ENCODE results near the gene MRPS9. TPM values are rescaled to one million over a fixed set of nuclear protein-coding genes. Genes with fewer than 3 reads are reported as not detected.

The MRPS9 gene
- total RNA-seq, 6 experiments from 2014 or later: 12.1 to 19.3 (median 14.5) TPM

- TF ChIP-seq CTCF (IDR thresholded peaks at IDR 0.05): no peak
- TF ChIP-seq POLR2A (IDR thresholded peaks at IDR 0.05): no peak
- Histone ChIP-seq H3K36me3 (no peaks in the 10 kb centered on the region), H3K27me3 (no peaks in the 10 kb centered on the region), H3K4me1 (no peaks in the 10 kb centered on the region), H3K9me3 (no peaks in the 10 kb centered on the region), H3K4me3 (no peak overlapping the region), H3K27ac (no peak overlapping the region)
- peak in 3 of 4 donors; percentile 27 to 60 (median 47) for ATAC-seq
- WGBS (ENCODE audit: insufficient coverage, low coverage, low lambda C conversion rate, missing lambda C conversion rate): 37% methylated on average over 4 of the region's 5 CpGs
- intact Hi-C loops (cut with DNase I): loop anchor here (5.0 kb wide), 2 partner anchors 116 to 121 kb away; no protein-coding TSS in a partner anchor
- no peak for DNase-seq
Observed at GRCh38 chr2:105116348-105116747, 78.5 kb downstream of the MRPS9 start.

- no peaks in the 10 kb centered on the region for H3K9me3 ChIP-seq
- WGBS (ENCODE audit: insufficient coverage, low coverage, low lambda C conversion rate, missing lambda C conversion rate): 79% methylated on average over 6 of the region's 6 CpGs
- no peak for DNase-seq
- no peaks in the 10 kb centered on the region for H3K27me3 ChIP-seq
- H3K36me3 ChIP-seq: no peaks in the 10 kb centered on the region
- no peak overlapping the region for H3K4me3 ChIP-seq
- TF ChIP-seq POLR2A (IDR thresholded peaks at IDR 0.05): no peak
- TF ChIP-seq CTCF (IDR thresholded peaks at IDR 0.05): no peak
- intact Hi-C loops (cut with DNase I): loop anchor here (5.0 kb wide), 2 partner anchors 115 to 120 kb away; no protein-coding TSS in a partner anchor
- no peak overlapping the region for H3K27ac ChIP-seq
- ATAC-seq: no peak
- H3K4me1 ChIP-seq: no peaks in the 10 kb centered on the region
Observed at GRCh38 chr2:105117565-105117964, 79.7 kb downstream of the MRPS9 start.

GRCh38 chr2:105118960-105119359 lies 81.1 kb downstream of the MRPS9 start:
- Histone ChIP-seq H3K4me1 (no peaks in the 10 kb centered on the region), H3K36me3 (no peaks in the 10 kb centered on the region), H3K9me3 (no peaks in the 10 kb centered on the region), H3K27me3 (no peaks in the 10 kb centered on the region), H3K4me3 (no peak overlapping the region), H3K27ac (no peak overlapping the region)
- no peak for ATAC-seq
- peak in 1 of 4 donors; percentile 13 for TF ChIP-seq CTCF (IDR thresholded peaks at IDR 0.05)
- TF ChIP-seq POLR2A (IDR thresholded peaks at IDR 0.05): no peak
- DNase-seq: no peak
- 51% methylated on average over 7 of the region's 23 CpGs for WGBS (ENCODE audit: insufficient coverage, low coverage, low lambda C conversion rate, missing lambda C conversion rate)
- intact Hi-C loops (cut with DNase I): loop anchor here (5.0 kb wide), 2 partner anchors 113 to 118 kb away; no protein-coding TSS in a partner anchor

- no peaks in the 10 kb centered on the region for H3K4me1 ChIP-seq
- no peaks in the 10 kb centered on the region for H3K36me3 ChIP-seq
- 53% methylated on average over 8 of the region's 8 CpGs for WGBS (ENCODE audit: insufficient coverage, low coverage, low lambda C conversion rate, missing lambda C conversion rate)
- no peaks in the 10 kb centered on the region for H3K9me3 ChIP-seq
- intact Hi-C loops (cut with DNase I): no loop called here
- H3K27me3 ChIP-seq: no peaks in the 10 kb centered on the region
- ATAC-seq (no peak), DNase-seq (no peak)
- TF ChIP-seq POLR2A (IDR thresholded peaks at IDR 0.05) (no peak), CTCF (IDR thresholded peaks at IDR 0.05) (no peak)
- H3K27ac ChIP-seq: no peak overlapping the region
- no peak overlapping the region for H3K4me3 ChIP-seq
Observed at GRCh38 chr2:105121434-105121833, 83.6 kb downstream of the MRPS9 start.

DNA sequence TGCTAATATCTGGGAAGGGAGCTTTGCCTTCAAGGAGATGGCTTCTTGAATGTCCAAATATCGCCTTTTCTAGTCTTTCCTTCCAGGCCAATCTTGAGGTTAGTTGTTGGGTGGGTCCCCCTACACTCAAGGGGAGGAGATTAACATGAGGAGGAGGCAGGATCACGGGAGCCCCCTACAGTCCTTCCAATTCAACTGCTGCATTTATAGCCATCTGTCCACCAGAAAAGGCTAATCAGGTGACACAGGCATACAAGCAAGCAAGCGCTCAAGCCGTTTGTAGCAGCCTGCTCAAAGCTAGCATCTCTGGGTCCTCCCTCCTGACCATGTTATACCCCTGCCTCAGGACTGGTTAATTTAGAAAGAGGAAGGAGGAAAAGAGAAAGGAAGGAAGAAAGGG lies 87.6 kb downstream of the MRPS9 start:
- DNase-seq: no peak
- Histone ChIP-seq H3K36me3 (no peaks in the 10 kb centered on the region), H3K9me3 (no peaks in the 10 kb centered on the region), H3K4me1 (no peaks in the 10 kb centered on the region), H3K27me3 (no peaks in the 10 kb centered on the region), H3K4me3 (no peak overlapping the region), H3K27ac (no peak overlapping the region)
- ATAC-seq: no peak
- TF ChIP-seq POLR2A (IDR thresholded peaks at IDR 0.05) (no peak), CTCF (IDR thresholded peaks at IDR 0.05) (no peak)
- intact Hi-C loops (cut with DNase I): no loop called here
- WGBS (ENCODE audit: insufficient coverage, low coverage, low lambda C conversion rate, missing lambda C conversion rate): 55% methylated on average over 4 of the region's 4 CpGs

All from right lobe of liver (tissue), 6 donors.